Panc1 (cell line): ENCODE measurements around the gene NR1H4. TPM values are rescaled to one million over a fixed set of nuclear protein-coding genes. Genes with fewer than 3 reads are reported as not detected.

Source experiments
- ATAC-seq: fragments of 200-7000 bp; cut with Tn5 transposase; 2 replicates; pipeline ENCODE4 v1.9.1; 2020; ENCODE audit warnings: mild to moderate bottlenecking, moderate library complexity
- BruUV-seq: library from RNA; stranded (reverse); fragments of 400-500 nt; replicated peaks from 2 replicates; lab custom pipeline; 2021; lab: Mats Ljungman, UMichigan
- CTCF ChIA-PET: fragments of 300-600 bp; sonication (Branson Sonifier 250); formaldehyde crosslinking; loops from one replicate; lab custom pipeline; 2022; ENCODE audit warnings: antibody characterized with exemption; lab: Charles Lee
- POLR2A ChIA-PET: fragments of 300-600 bp; sonication (Branson Sonifier 250); formaldehyde crosslinking; loops from one replicate; lab custom pipeline; 2022; ENCODE audit warnings: antibody characterized with exemption; lab: Charles Lee
- DNase-seq: peaks from one replicate; pipeline ENCODE4 v3.0.0-alpha.2; 2010; ENCODE audit warnings: low read depth, low spot score
- H3K27ac ChIP-seq: 2 replicates; pipeline ENCODE4 v1.5.1; 2011; ENCODE audit warnings: mild to moderate bottlenecking, low read length, inconsistent platforms
- H3K27me3 ChIP-seq: fragments of 200-500 bp; sonication (Bioruptor generic); 2 replicates; pipeline ENCODE4 v1.6.0; 2014; ENCODE audit warnings: low read length, inconsistent platforms; ENCODE audit not compliant: control insufficient read depth, insufficient read depth
- H3K36me3 ChIP-seq: fragments of 200-500 bp; sonication (Bioruptor generic); 2 replicates; pipeline ENCODE4 v1.5.1; 2014; ENCODE audit warnings: inconsistent platforms, mild to moderate bottlenecking, low read length, moderate library complexity; ENCODE audit not compliant: control insufficient read depth, insufficient read depth
- H3K4me1 ChIP-seq: 2 replicates; pipeline ENCODE4 v1.5.1; 2011; ENCODE audit warnings: inconsistent platforms, mild to moderate bottlenecking, low read length, moderate library complexity; ENCODE audit not compliant: control insufficient read depth, insufficient read depth
- H3K4me3 ChIP-seq, 2 experiments: 2 replicates each; pipeline ENCODE4 v1.5.1; 2011 to 2012; ENCODE audit warnings: low read depth in 2 of 2, low read length in 2 of 2, mild to moderate bottlenecking in 2 of 2, inconsistent platforms in 1 of 2, moderate library complexity in 1 of 2
- H3K9me3 ChIP-seq: fragments of 200-500 bp; sonication (Bioruptor generic); 2 replicates; pipeline ENCODE4 v1.5.1; 2014; ENCODE audit warnings: low read depth, mild to moderate bottlenecking, inconsistent platforms, low read length, moderate library complexity; ENCODE audit not compliant: control insufficient read depth, insufficient read depth
- CTCF ChIP-seq: fragments of 450-650 bp; IDR thresholded peaks from 2 replicates; pipeline ENCODE4 v1.5.1; 2017; ENCODE audit warnings: mild to moderate bottlenecking
- POLR2AphosphoS5 ChIP-seq: IDR thresholded peaks from 2 replicates; pipeline ENCODE4 v1.6.1; 2012; ENCODE audit warnings: mild to moderate bottlenecking, low read depth, low read length, moderate library complexity
- REST ChIP-seq, 2 experiments: IDR thresholded peaks; 2 replicates each; pipeline ENCODE4 v1.6.1; 2011 to 2012; ENCODE audit warnings: low read depth in 2 of 2, control low read depth in 1 of 2, low read length in 1 of 2, mild to moderate bottlenecking in 1 of 2, moderate library complexity in 1 of 2; ENCODE audit not compliant: insufficient read depth in 1 of 2
- SIN3A ChIP-seq: IDR thresholded peaks from 2 replicates; pipeline ENCODE4 v1.6.1; 2012; ENCODE audit warnings: low read depth, mild to moderate bottlenecking, low read length, moderate library complexity, borderline replicate concordance; ENCODE audit not compliant: insufficient read depth
- TCF7L2 ChIP-seq: IDR thresholded peaks from 2 replicates; pipeline ENCODE4 v1.6.1; 2011; ENCODE audit warnings: mild to moderate bottlenecking, low read depth, low read length, inconsistent platforms
- in situ Hi-C: cut with HindIII; loops from 2 replicates; pipeline ENCODE4 v1.10.0; 2016; ENCODE audit warnings: low sequenced_read_pairs, low pct_unique_long_range_greater_than_20kb
- intact Hi-C: fragments of 100-400 bp; cut with micrococcal nuclease; formaldehyde crosslinking; loops from one replicate; pipeline ENCODE4 v1.10.0; 2022; ENCODE audit not compliant: unreplicated experiment
- total RNA-seq: library from RNA; stranded (reverse); gene quantifications from one replicate; pipeline ENCODE4 v1.2.1, GENCODE V29; 2021; ENCODE audit not compliant: unreplicated experiment

Gene NR1H4
- total RNA-seq, 1 experiment from 2014 or later = not detected

- Histone ChIP-seq H3K27me3 (peaks cover 9% of the 10 kb centered on the region), H3K27ac (no peak overlapping the region), H3K36me3 (no peaks in the 10 kb centered on the region), H3K4me3 (no peak overlapping the region), H3K4me1 (no peaks in the 10 kb centered on the region), H3K9me3 (no peaks in the 10 kb centered on the region)
- intact Hi-C loops = no loop called here
- POLR2A ChIA-PET = no interaction called here
- CTCF ChIA-PET = interaction anchor here (0.7 kb wide), 1 partner anchor 299 kb away, joined by 5 read pairs; no protein-coding TSS in a partner anchor
- DNase-seq (no peak), ATAC-seq (no peak)
- in situ Hi-C loops = no loop called here
- no peak for TF ChIP-seq POLR2AphosphoS5
- no peak for TF ChIP-seq CTCF
- TF ChIP-seq SIN3A = no peak
- no peak for TF ChIP-seq REST (IDR thresholded peaks at IDR 0.05; ENCODE audit: insufficient read depth in 1 of 2, low read depth in 2 of 2, low read length in 1 of 2)
- TF ChIP-seq TCF7L2 = no peak
- no TSS peak for BruUV-seq
These were observed 54.9 kb downstream of the NR1H4 start for GRCh38 chr12:100528471-100529127.

GRCh38 chr12:100529756-100530350 is 56.2 kb downstream of the NR1H4 start:
- peaks cover 9% of the 10 kb centered on the region for H3K27me3 ChIP-seq
- ATAC-seq = no peak
- in situ Hi-C loops = no loop called here
- BruUV-seq = no TSS peak
- TF ChIP-seq REST (IDR thresholded peaks at IDR 0.05; ENCODE audit: insufficient read depth in 1 of 2, low read depth in 2 of 2, low read length in 1 of 2) = no peak
- no peak for TF ChIP-seq POLR2AphosphoS5
- TF ChIP-seq SIN3A = no peak
- no peak for TF ChIP-seq TCF7L2
- no peak for TF ChIP-seq CTCF
- H3K4me1 ChIP-seq = no peaks in the 10 kb centered on the region
- no peak for DNase-seq
- no peaks in the 10 kb centered on the region for H3K36me3 ChIP-seq
- intact Hi-C loops = no loop called here
- POLR2A ChIA-PET = interaction anchor here (0.6 kb wide), 1 partner anchor 14 kb away, joined by 5 read pairs; no protein-coding TSS in a partner anchor
- no peaks in the 10 kb centered on the region for H3K9me3 ChIP-seq
- no peak overlapping the region for H3K27ac ChIP-seq
- CTCF ChIA-PET = no interaction called here
- H3K4me3 ChIP-seq = no peak overlapping the region
